KBM-7 (cell line): Measurements from ENCODE around the gene PAQR7.

ENCODE experiments used
- DNase-seq: peaks from one replicate; pipeline ENCODE4 v3.0.0-alpha.2; 2015
- in situ Hi-C: fragments of 300-500 bp; cut with MboI; formaldehyde crosslinking; loops from 2 replicates; pipeline ENCODE4 v1.14.3; 2020; ENCODE audit warnings: low sequenced_read_pairs, low pct_unique_long_range_greater_than_20kb, mixed read lengths

The PAQR7 gene

GRCh38 chr1:25878690-25879089 lies 3.2 kb upstream of the PAQR7 start:
- in situ Hi-C loops, result no loop called here
- DNase-seq, result no peak

- DNase-seq, result no peak
- in situ Hi-C loops, result no loop called here
These were observed 1.6 kb upstream of the PAQR7 start for GRCh38 chr1:25877155-25877554.

- no peak for DNase-seq
- in situ Hi-C loops, result no loop called here
These were observed 1.2 kb upstream of the PAQR7 start for GRCh38 chr1:25876693-25877077.

GRCh38 chr1:25875856-25876692 lies 566 bp upstream of the PAQR7 start:
- DNase-seq, result no peak

GRCh38 chr1:25874635-25875153 lies 814 bp downstream of the PAQR7 start:
- no peak for DNase-seq
- in situ Hi-C loops, result no loop called here

More at GRCh38 chr1:25875856-25876692, 566 bp upstream of the PAQR7 start:
- in situ Hi-C loops, result no loop called here

- DNase-seq, result no peak
- in situ Hi-C loops, result no loop called here
These were observed 1.3 kb downstream of the PAQR7 start for GRCh38 chr1:25874209-25874608.

GRCh38 chr1:25873120-25873519 lies 2.4 kb downstream of the PAQR7 start:
- DNase-seq, result no peak
- in situ Hi-C loops, result no loop called here

- in situ Hi-C loops, result no loop called here
- DNase-seq, result no peak
These were observed 2.8 kb downstream of the PAQR7 start for GRCh38 chr1:25872713-25873112.

- no peak for DNase-seq
- in situ Hi-C loops, result no loop called here
These were observed 3.6 kb downstream of the PAQR7 start for GRCh38 chr1:25871704-25872494.

GRCh38 chr1:25871086-25871703 lies 4.3 kb downstream of the PAQR7 start:
- DNase-seq, result peak; percentile 66
- in situ Hi-C loops, result no loop called here

GRCh38 chr1:25870614-25871013 lies 4.9 kb downstream of the PAQR7 start:
- in situ Hi-C loops, result no loop called here
- no peak for DNase-seq

GRCh38 chr1:25869909-25870606 lies 5.5 kb downstream of the PAQR7 start:
- in situ Hi-C loops, result no loop called here

GRCh38 chr1:25867210-25867991 lies 8.1 kb downstream of the PAQR7 start:
- no peak for DNase-seq
- in situ Hi-C loops, result no loop called here

More at GRCh38 chr1:25869909-25870606, 5.5 kb downstream of the PAQR7 start:
- DNase-seq, result no peak

GRCh38 chr1:25866288-25866687 lies 9.2 kb downstream of the PAQR7 start:
- in situ Hi-C loops, result no loop called here
- no peak for DNase-seq

GRCh38 chr1:25864434-25864833 lies 11.1 kb downstream of the PAQR7 start:
- in situ Hi-C loops, result no loop called here
- no peak for DNase-seq

GRCh38 chr1:25863486-25864262 lies 11.8 kb downstream of the PAQR7 start:
- DNase-seq, result no peak
- in situ Hi-C loops, result no loop called here

- in situ Hi-C loops, result no loop called here
- DNase-seq, result no peak
These were observed 12.6 kb downstream of the PAQR7 start for GRCh38 chr1:25862785-25863485.
